AG04449 (cell line): ENCODE results near the gene MYL12A.

ENCODE experiments used
- CTCF ChIA-PET: fragments of 350-600 bp; formaldehyde crosslinking; extraction: SDS; loops from one replicate; lab custom pipeline; 2021; ENCODE audit warnings: antibody characterized with exemption; lab: Yijun Ruan, JAX
- POLR2A ChIA-PET: fragments of 400-600, 350-600 bp; formaldehyde crosslinking; extraction: SDS; loops from one replicate; lab custom pipeline; 2020; ENCODE audit warnings: antibody characterized with exemption, inconsistent platforms; lab: Yijun Ruan, JAX
- DNase-seq: peaks from one replicate; pipeline ENCODE4 v3.0.0-alpha.2; 2010; ENCODE audit warnings: low read depth, low spot score
- H3K4me3 ChIP-seq: 2 replicates; pipeline ENCODE4 v1.5.1; 2011; ENCODE audit warnings: low read depth, mild to moderate bottlenecking, control low read depth, low read length
- TF ChIP-seq, protein P1 (sequence below): IDR thresholded peaks from one replicate; pipeline ENCODE4 v1.5.1; 2011; ENCODE audit warnings: mild to moderate bottlenecking, moderate library complexity, low read length, control low read depth, inconsistent platforms; ENCODE audit not compliant: insufficient read depth; ENCODE audit errors: missing control alignments

MYL12A gene

DNA sequence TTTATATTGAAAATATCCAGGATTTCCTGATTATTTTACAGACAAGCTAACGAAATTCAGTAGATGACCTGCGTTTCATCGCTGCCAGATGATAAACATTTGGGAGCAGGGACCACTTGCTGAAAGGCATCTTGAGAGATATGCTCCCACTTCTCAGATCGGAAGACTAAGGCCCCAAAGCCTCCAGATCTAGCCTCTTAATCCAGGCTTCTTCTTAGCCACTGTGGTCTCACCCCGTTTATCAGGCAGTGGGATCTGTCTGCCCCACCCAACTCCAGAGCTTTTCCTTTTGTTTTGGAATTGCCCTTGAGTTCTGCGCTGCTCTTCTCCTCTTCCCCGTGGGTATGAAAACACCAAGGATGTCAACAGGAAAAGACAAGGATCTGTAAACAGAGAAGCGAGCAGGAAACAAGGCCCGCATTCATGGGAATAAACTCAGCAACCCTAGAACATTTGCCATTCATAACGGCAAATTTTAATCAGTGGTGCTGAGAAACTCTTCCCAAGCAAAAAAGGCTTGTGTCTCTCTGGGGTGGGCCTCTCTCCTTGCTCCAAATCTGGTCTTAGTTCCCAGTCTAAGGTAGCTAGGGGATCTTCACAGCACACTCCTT, 35.8 kb downstream of the MYL12A start:
- H3K4me3 ChIP-seq = no peak overlapping the region
- DNase-seq = no peak
- POLR2A ChIA-PET = interaction anchor here (1.4 kb wide), 1 partner anchor 311 kb away, joined by 3 read pairs; no protein-coding TSS in a partner anchor
- CTCF ChIA-PET = interaction anchor here (0.7 to 6.5 kb wide), 15 partner anchors 8 to 715 kb away, joined by 3 to 137 read pairs (median 6); no protein-coding TSS in a partner anchor
- TF ChIP-seq, protein P1, sequence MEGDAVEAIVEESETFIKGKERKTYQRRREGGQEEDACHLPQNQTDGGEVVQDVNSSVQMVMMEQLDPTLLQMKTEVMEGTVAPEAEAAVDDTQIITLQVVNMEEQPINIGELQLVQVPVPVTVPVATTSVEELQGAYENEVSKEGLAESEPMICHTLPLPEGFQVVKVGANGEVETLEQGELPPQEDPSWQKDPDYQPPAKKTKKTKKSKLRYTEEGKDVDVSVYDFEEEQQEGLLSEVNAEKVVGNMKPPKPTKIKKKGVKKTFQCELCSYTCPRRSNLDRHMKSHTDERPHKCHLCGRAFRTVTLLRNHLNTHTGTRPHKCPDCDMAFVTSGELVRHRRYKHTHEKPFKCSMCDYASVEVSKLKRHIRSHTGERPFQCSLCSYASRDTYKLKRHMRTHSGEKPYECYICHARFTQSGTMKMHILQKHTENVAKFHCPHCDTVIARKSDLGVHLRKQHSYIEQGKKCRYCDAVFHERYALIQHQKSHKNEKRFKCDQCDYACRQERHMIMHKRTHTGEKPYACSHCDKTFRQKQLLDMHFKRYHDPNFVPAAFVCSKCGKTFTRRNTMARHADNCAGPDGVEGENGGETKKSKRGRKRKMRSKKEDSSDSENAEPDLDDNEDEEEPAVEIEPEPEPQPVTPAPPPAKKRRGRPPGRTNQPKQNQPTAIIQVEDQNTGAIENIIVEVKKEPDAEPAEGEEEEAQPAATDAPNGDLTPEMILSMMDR = no peak

DNA sequence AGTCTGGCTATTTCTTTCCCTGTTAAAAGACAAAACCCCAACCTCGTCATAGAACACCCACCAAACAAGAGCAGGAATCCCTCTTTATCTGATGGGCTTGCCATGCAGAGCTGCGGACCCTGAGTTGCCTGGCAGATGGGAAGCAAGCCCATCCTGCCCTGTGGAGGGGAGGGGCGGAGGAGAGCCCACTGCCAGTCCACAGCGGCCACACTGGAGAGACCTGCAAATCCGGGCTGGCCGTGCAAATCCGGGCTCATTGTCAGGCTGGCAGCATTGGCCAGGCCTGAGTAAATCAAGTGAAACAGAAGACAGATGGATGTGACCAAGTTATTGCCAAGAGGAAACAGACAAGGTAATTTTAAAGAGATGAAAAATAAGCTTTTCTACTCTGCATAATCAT, 36.3 kb downstream of the MYL12A start:
- ChIA-PET POLR2A (no interaction called here), CTCF (interaction anchor here (0.6 to 6.5 kb wide), 8 partner anchors 9 to 586 kb away, joined by 3 to 137 read pairs (median 6); no protein-coding TSS in a partner anchor)
- H3K4me3 ChIP-seq = no peak overlapping the region
- DNase-seq = no peak
- TF ChIP-seq, protein P1 = no peak

DNA sequence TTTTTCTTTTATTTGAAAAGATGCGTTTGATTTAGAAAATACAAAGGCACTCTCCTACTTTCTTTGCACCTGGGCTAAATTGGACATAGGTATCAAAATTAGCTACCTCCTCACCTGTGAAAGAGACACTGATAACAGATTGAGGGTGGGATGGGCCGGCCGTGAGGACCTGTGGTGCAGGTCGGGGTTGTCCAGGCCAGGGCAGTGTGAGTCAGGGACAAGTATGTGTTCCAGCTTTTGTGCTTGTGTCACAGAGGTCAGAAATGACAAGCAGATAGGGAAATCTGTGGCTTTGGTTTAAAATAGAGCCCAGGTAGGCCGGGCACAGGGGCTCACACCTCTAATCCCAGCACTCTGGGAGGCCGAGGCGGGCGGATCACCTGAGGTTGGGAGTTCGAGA, 36.9 kb downstream of the MYL12A start:
- no peak overlapping the region for H3K4me3 ChIP-seq
- POLR2A ChIA-PET = no interaction called here
- no peak for DNase-seq
- TF ChIP-seq, protein P1 = no peak
- CTCF ChIA-PET = interaction anchor here (0.6 to 6.5 kb wide), 8 partner anchors 8 to 585 kb away, joined by 3 to 137 read pairs (median 6); no protein-coding TSS in a partner anchor

DNA sequence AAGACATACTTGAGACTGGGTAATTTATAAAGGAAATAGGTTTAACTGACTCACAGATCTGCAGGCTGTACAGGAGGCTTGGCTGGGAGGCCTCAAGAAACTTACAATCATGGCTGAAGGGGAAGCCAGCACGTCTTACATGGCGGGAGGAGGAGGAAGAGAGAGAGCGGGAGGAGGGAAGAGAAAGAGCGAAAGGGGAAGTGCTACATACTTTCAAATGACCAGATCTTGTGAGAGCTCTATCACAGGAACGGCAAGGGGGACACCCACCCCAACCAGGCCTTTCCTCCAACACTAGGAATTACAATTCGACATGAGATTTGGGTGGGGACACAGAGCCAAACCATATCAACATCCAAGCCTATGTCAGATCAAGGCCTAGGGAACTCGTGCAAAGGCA, 38.6 kb downstream of the MYL12A start:
- no peak for DNase-seq
- POLR2A ChIA-PET = no interaction called here
- TF ChIP-seq, protein P1 = no peak
- no peak overlapping the region for H3K4me3 ChIP-seq
- CTCF ChIA-PET = interaction anchor here (0.8 to 6.5 kb wide), 8 partner anchors 299 to 709 kb away, joined by 3 to 137 read pairs (median 5); no protein-coding TSS in a partner anchor

DNA sequence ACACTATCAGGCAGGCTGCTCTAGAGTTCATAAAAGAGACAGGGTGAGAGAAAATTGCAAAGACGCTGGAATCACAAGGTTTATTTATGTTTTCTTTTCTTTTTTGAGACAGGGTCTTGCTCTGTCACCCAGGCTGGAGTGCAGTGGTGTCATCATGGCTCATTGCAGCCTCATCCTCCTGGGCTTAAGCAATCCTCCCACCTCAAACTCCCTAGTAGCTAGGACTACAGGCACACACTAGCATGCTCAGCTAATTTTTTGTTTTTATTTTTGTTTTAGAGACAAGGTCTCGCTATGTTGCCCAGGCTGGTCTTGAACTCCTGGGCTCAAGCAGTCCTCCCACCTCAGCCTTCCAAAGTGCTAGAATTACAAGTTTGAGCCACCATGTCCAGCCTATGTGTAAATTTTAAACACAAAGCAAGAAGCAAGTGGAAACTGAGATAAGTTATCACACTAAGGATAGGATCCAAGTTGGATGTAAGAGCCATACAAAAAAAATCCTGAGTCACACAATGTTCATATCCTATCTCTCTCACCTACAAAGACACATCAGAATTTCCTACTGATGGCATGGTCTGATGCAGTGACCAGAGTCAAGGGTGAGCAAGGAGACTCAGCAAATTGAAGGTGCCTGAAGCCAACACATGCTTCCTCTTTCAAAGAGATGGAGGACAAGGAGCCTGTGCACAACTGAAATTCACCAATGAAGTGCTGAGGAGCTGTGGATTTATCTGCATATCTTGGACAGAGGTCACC, 45.8 kb downstream of the MYL12A start:
- TF ChIP-seq, protein P1 = no peak
- ChIA-PET CTCF (interaction anchor here (0.7 to 2.9 kb wide), 4 partner anchors 9 to 373 kb away, joined by 3 to 15 read pairs (median 8); no protein-coding TSS in a partner anchor), POLR2A (no interaction called here)

DNA sequence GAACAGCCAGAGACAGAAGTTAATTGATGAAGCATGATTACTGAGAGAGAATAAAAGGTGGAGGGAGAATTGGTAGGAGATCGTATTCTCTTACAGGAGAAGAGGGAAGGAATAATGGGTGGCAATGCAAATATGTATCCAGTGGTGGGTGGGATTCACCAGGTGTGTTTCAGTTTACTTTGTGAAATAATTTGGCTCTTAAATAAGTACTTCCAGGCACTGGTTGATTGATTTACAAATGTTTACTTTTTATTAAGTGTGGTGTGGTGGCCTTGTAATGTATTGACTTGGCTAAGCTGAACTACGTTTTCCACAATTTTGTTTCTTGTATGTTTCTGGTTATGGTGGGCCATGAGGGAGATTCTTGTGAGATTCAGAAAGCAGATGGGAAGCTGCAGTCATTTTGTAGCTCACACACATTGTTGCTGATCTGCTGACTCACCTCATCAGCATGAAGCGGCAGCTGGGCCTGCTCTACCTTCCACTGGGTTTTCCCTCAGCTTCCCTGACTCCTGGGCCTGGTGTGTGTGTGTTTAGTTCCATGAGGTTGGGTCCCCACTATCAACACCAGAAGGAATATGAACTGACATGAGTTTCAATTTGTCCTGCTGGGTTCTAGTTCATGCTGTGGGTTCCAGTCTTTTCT, 47.0 kb downstream of the MYL12A start:
- ChIA-PET POLR2A (no interaction called here), CTCF (interaction anchor here (0.7 to 2.9 kb wide), 7 partner anchors 12 to 704 kb away, joined by 3 to 15 read pairs (median 4); no protein-coding TSS in a partner anchor)
- TF ChIP-seq, protein P1 = no peak
- H3K4me3 ChIP-seq = no peak overlapping the region
- no peak for DNase-seq

More for the DNA sequence above, 45.8 kb downstream of the MYL12A start:
- no peak overlapping the region for H3K4me3 ChIP-seq
- no peak for DNase-seq
